Trophoblast cell (in vitro differentiated cells and primary cell): ENCODE measurements around the gene TSPAN4.

ENCODE experiments used
- DNase-seq, 2 donors: peaks; one replicate each; pipeline ENCODE4 v3.0.0-alpha.2; 2016
- H2AFZ ChIP-seq: 2 replicates; pipeline ENCODE4 v1.6.1; 2013; ENCODE audit warnings: low read length, moderate library complexity, mild to moderate bottlenecking; ENCODE audit not compliant: insufficient read depth, poor library complexity
- H2AK5ac ChIP-seq: 2 replicates; pipeline ENCODE4 v1.6.1; 2013; ENCODE audit warnings: mild to moderate bottlenecking, low read length
- H2BK120ac ChIP-seq: 2 replicates; pipeline ENCODE4 v1.6.1; 2013; ENCODE audit warnings: low read length, mild to moderate bottlenecking, moderate library complexity; ENCODE audit not compliant: insufficient read depth, poor library complexity
- H2BK12ac ChIP-seq: 2 replicates; pipeline ENCODE4 v1.6.1; 2013; ENCODE audit warnings: mild to moderate bottlenecking, low read length, moderate library complexity
- H2BK5ac ChIP-seq: 2 replicates; pipeline ENCODE4 v1.6.1; 2013; ENCODE audit warnings: low read length, low read depth, moderate library complexity, mild to moderate bottlenecking; ENCODE audit not compliant: poor library complexity
- H3K14ac ChIP-seq: 2 replicates; pipeline ENCODE4 v1.6.1; 2013; ENCODE audit warnings: mild to moderate bottlenecking, low read length
- H3K18ac ChIP-seq: 2 replicates; pipeline ENCODE4 v1.6.1; 2013; ENCODE audit warnings: mild to moderate bottlenecking, low read length
- H3K23ac ChIP-seq: 2 replicates; pipeline ENCODE4 v1.6.1; 2013; ENCODE audit warnings: low read length
- H3K27ac ChIP-seq: 2 replicates; pipeline ENCODE4 v1.5.1; 2013; ENCODE audit warnings: low read depth, mild to moderate bottlenecking, inconsistent platforms, low read length, moderate library complexity
- H3K27me3 ChIP-seq: 2 replicates; pipeline ENCODE4 v1.6.1; 2013; ENCODE audit warnings: inconsistent platforms, mild to moderate bottlenecking, low read length, moderate library complexity; ENCODE audit not compliant: insufficient read depth
- H3K36me3 ChIP-seq, 2 experiments: 1 replicate in 1 of 2; 2 replicates in 1 of 2; pipeline ENCODE4 v1.6.1; 2013; ENCODE audit warnings: low read length in 2 of 2, mild to moderate bottlenecking in 2 of 2, moderate library complexity in 1 of 2; ENCODE audit not compliant: insufficient read depth in 2 of 2, control insufficient read depth in 1 of 2
- H3K4ac ChIP-seq: 2 replicates; pipeline ENCODE4 v1.6.1; 2013; ENCODE audit warnings: low read depth, mild to moderate bottlenecking, low read length, moderate library complexity
- H3K4me1 ChIP-seq, 2 experiments: 1 replicate in 1 of 2; 2 replicates in 1 of 2; pipeline ENCODE4 v1.6.1; 2013; ENCODE audit warnings: low read length in 2 of 2, mild to moderate bottlenecking in 2 of 2, moderate library complexity in 1 of 2; ENCODE audit not compliant: insufficient read depth in 2 of 2, control insufficient read depth in 1 of 2
- H3K4me2 ChIP-seq: 2 replicates; pipeline ENCODE4 v1.6.1; 2013; ENCODE audit warnings: inconsistent platforms, mild to moderate bottlenecking, low read length, moderate library complexity
- H3K4me3 ChIP-seq: 2 replicates; pipeline ENCODE4 v1.5.1; 2013; ENCODE audit warnings: mild to moderate bottlenecking, low read depth, low read length, inconsistent platforms
- H3K79me1 ChIP-seq: one replicate; pipeline ENCODE4 v1.6.1; 2013; ENCODE audit warnings: low read length
- H3K79me2 ChIP-seq: 2 replicates; pipeline ENCODE4 v1.6.1; 2013; ENCODE audit warnings: low read length, mild to moderate bottlenecking; ENCODE audit not compliant: control insufficient read depth, insufficient read depth, poor library complexity
- H3K9ac ChIP-seq: 2 replicates; pipeline ENCODE4 v1.6.1; 2013; ENCODE audit warnings: mild to moderate bottlenecking, low read length
- H3K9me3 ChIP-seq: 2 replicates; pipeline ENCODE4 v1.6.1; 2013; ENCODE audit warnings: low read depth, mild to moderate bottlenecking, control low read depth, inconsistent platforms, low read length; ENCODE audit not compliant: insufficient read depth
- H4K12ac ChIP-seq: 2 replicates; pipeline ENCODE4 v1.6.1; 2013; ENCODE audit warnings: low read depth, mild to moderate bottlenecking, low read length, moderate library complexity
- H4K8ac ChIP-seq: 2 replicates; pipeline ENCODE4 v1.6.1; 2013; ENCODE audit warnings: low read depth, mild to moderate bottlenecking, low read length, moderate library complexity
- H4K91ac ChIP-seq: one replicate; pipeline ENCODE4 v1.6.1; 2013; ENCODE audit warnings: low read depth, mild to moderate bottlenecking, low read length, moderate library complexity
- WGBS: extraction: QIAGEN DNeasy Blood & Tissue Kit; methylation state at CpG from one replicate; pipeline ENCODE4 v1.1.7; 2013; ENCODE audit warnings: missing lambda C conversion rate; ENCODE audit not compliant: insufficient read length, insufficient coverage; ENCODE audit errors: extremely low coverage; 5-methylcytosine and 5-hydroxymethylcytosine counted together

Gene TSPAN4

GRCh38 chr11:886568-886967 lies 43.9 kb downstream of the TSPAN4 start:
- H3K4me2 ChIP-seq, result no peak overlapping the region
- no peak overlapping the region for H4K12ac ChIP-seq
- H3K79me1 ChIP-seq, result no peaks in the 10 kb centered on the region
- no CpG with 5 or more reads among the region's 17 CpGs for WGBS
- no peak overlapping the region for H2AK5ac ChIP-seq
- no peaks in the 10 kb centered on the region for H3K79me2 ChIP-seq
- H3K9ac ChIP-seq, result no peak overlapping the region
- peaks cover 37 to 43% of the 10 kb centered on the region in 2 experiments for H3K36me3 ChIP-seq
- peaks cover 6% of the 10 kb centered on the region for H3K9me3 ChIP-seq
- no peaks in the 10 kb centered on the region for H3K4me1 ChIP-seq
- no peak overlapping the region for H3K27ac ChIP-seq
- no peak overlapping the region for H4K91ac ChIP-seq
- no peak overlapping the region for H3K14ac ChIP-seq
- no peaks in the 10 kb centered on the region for H3K27me3 ChIP-seq
- no peak overlapping the region for H2BK12ac ChIP-seq
- H2BK5ac ChIP-seq, result no peak overlapping the region
- no peak overlapping the region for H3K4ac ChIP-seq
- H3K18ac ChIP-seq, result no peak overlapping the region
- H2AFZ ChIP-seq, result no peak overlapping the region
- no peak overlapping the region for H2BK120ac ChIP-seq
- H3K23ac ChIP-seq, result no peak overlapping the region
- H4K8ac ChIP-seq, result no peak overlapping the region
- no peak for DNase-seq
- H3K4me3 ChIP-seq, result no peak overlapping the region

DNA sequence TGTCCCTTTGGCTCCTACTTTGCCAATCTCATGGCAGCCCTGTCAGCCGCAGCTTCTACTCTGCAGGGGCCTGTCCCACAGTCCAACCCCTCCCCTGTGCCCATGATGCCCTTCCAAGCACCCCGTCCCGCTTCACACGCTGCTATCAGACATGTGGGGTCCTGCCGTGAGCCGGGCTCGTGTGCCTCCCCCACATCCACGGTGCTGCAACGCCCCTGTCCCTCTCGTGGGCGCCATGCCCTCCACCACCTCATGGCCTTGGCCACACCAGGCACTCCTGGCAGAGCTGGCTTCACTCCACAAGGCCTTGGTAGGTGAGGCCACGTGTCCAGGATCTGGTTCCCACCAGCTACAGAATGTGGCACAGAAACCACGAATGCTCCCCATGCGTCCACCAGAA lies 44.9 kb downstream of the TSPAN4 start:
- Histone ChIP-seq H3K27me3 (no peaks in the 10 kb centered on the region), H3K79me2 (no peaks in the 10 kb centered on the region), H3K4me2 (no peak overlapping the region), H3K23ac (no peak overlapping the region), H3K9me3 (peaks cover 6% of the 10 kb centered on the region), H3K18ac (no peak overlapping the region), H2BK5ac (no peak overlapping the region), H2BK120ac (no peak overlapping the region), H3K79me1 (no peaks in the 10 kb centered on the region), H3K27ac (no peak overlapping the region), H3K4ac (no peak overlapping the region), H3K4me1 (no peaks in the 10 kb centered on the region), H4K91ac (no peak overlapping the region), H3K14ac (no peak overlapping the region), H3K4me3 (no peak overlapping the region), H3K36me3 (peaks cover 34 to 49% of the 10 kb centered on the region in 2 experiments), H4K8ac (no peak overlapping the region), H4K12ac (no peak overlapping the region), H2AK5ac (no peak overlapping the region), H2AFZ (no peak overlapping the region), H2BK12ac (no peak overlapping the region), H3K9ac (no peak overlapping the region)
- DNase-seq, result no peak
- WGBS, result no CpG with 5 or more reads among the region's 14 CpGs

- Histone ChIP-seq H3K4me3 (no peak overlapping the region), H3K18ac (no peak overlapping the region), H3K79me2 (no peaks in the 10 kb centered on the region), H4K12ac (no peak overlapping the region), H2BK5ac (no peak overlapping the region), H3K9ac (no peak overlapping the region), H3K23ac (no peak overlapping the region), H3K4me1 (no peaks in the 10 kb centered on the region), H3K9me3 (peaks cover 4% of the 10 kb centered on the region), H3K79me1 (no peaks in the 10 kb centered on the region), H3K36me3 (peaks cover 29 to 40% of the 10 kb centered on the region in 2 experiments), H3K4me2 (no peak overlapping the region), H3K27ac (no peak overlapping the region), H3K14ac (no peak overlapping the region), H2BK12ac (no peak overlapping the region), H3K4ac (no peak overlapping the region), H2AK5ac (no peak overlapping the region), H4K91ac (no peak overlapping the region), H4K8ac (no peak overlapping the region), H2BK120ac (no peak overlapping the region), H3K27me3 (no peaks in the 10 kb centered on the region), H2AFZ (no peak overlapping the region)
- no CpG with 5 or more reads among the region's 45 CpGs for WGBS
- no peak for DNase-seq
Observed at GRCh38 chr11:888310-889212, 45.9 kb downstream of the TSPAN4 start.

DNA sequence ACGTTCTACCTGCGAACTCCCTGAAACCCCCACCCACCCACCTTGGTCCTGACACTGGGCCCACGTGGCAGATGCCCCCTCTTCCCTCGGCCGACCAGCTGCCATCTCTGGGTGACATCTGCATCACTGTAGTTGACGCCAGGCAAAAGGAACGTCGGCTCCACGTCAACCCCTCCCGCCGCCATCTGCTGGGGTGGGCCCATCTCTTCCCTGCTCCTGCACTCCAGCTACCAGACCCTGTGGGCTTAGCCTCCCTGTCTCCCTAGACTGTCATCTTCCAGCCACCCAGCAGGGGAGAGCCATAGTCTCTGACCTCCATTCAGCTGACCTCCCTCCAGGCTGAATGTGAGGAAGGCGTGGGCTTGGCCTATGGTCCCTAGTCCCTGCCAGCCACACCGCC lies 46.6 kb downstream of the TSPAN4 start:
- Histone ChIP-seq H3K9ac (no peak overlapping the region), H3K79me2 (no peaks in the 10 kb centered on the region), H2BK5ac (no peak overlapping the region), H4K91ac (no peak overlapping the region), H3K18ac (no peak overlapping the region), H3K23ac (no peak overlapping the region), H3K4ac (no peak overlapping the region), H3K27me3 (no peaks in the 10 kb centered on the region), H4K8ac (no peak overlapping the region), H3K27ac (no peak overlapping the region), H3K36me3 (peaks cover 27 to 36% of the 10 kb centered on the region in 2 experiments), H3K4me2 (no peak overlapping the region), H2BK120ac (no peak overlapping the region), H3K9me3 (peaks cover 3% of the 10 kb centered on the region), H3K4me1 (no peaks in the 10 kb centered on the region), H4K12ac (no peak overlapping the region), H3K14ac (no peak overlapping the region), H2AFZ (no peak overlapping the region), H3K79me1 (no peaks in the 10 kb centered on the region), H2AK5ac (no peak overlapping the region), H2BK12ac (no peak overlapping the region), H3K4me3 (no peak overlapping the region)
- no peak for DNase-seq
- WGBS, result no CpG with 5 or more reads among the region's 13 CpGs
